GM19099 (cell line): ENCODE data around the gene CLINT1.

Experiments
- POLR2A ChIP-seq: IDR thresholded peaks from 3 replicates; pipeline ENCODE4 v1.6.1; 2011; ENCODE audit warnings: low read depth; ENCODE audit not compliant: insufficient read length; ENCODE audit errors: extremely low read depth

The CLINT1 gene

DNA sequence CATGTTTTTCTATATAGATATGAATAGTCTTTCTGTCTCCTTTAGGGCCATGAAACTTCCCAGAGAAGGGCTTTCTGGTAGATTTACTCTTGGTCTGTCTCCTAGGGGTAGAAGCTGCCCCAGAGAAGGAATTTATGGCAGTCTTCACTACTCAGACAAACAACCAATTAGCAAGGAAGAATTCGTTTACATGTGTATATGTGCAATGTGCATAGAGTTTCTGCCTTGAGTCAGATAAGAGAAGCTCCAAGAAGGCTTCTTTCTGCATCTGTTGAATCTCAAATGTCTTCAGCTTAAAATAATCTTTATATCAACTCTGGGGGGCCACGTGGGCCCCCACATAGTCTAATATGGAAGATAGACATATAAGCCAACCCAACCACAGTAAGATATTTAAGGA, 7.6 kb upstream of the CLINT1 start:
- no peak for TF ChIP-seq POLR2A

DNA sequence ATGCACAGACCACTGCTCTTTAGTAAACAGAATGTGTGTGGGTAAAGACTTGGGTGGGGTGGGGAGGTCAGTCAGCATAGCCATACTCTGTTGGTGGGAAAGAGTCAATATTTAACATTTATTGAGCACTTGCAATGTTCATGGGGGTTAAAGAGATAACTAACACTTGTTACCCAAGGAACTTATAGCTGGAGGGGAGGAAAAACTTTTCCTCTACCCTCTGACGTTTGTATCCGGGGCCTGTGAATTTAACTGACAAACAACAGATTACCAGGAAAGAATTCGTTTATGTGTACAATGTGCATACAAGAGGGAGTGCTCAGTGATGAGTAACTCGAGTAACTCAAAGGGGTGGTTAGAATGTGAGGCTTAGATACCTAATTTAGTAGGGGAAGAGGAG, 6.8 kb upstream of the CLINT1 start:
- no peak for TF ChIP-seq POLR2A

DNA sequence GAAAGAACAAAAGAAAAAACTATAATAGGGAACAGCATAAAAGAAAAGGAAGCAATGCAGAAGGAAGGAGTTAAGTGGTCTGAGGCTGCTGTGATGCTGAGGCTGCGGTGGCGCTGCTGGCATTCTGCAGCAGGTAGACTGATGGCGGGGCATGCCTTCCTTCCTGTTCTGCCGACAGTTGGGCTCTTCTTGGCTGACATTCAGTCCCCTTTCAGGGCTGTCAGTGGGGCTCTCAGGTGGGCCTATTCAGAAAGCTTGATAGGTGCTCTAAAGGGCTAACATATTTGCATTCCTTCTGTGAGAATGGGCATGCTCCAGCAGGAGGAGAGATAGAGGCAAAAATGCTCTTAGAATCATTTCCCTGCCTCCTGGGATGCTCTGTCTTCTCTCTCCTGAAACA, 5.1 kb upstream of the CLINT1 start:
- no peak for TF ChIP-seq POLR2A

DNA sequence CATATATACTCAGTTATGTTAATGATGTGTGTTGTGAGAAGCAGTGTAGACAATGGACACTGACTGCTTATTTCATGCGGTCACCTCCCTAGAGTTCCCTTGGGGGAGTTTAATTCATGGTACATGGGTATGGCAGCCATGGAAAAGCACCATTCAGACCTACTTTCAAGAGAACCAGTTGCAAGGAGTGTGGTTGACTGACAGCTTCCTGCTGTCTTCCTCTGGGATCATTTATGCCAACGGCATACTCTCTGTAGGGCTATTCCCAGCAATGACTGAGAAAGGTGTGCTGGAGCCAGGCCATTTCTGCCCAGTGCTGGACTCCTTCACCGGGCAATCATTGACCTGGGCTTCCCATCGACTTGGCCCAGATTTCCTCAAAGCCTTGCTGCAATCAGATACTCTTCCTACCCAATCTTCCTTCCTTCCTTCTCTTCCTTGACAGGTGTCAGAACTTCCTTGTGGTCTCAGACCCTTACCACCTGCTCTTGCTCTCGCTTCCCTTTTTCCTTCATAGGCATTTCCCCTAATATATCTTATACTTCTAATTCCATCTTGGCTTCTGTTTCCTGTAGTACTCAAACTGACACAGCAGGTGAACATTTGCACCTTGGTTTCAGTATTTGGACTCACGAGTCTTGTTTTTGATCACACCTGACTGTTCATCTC, 3.4 kb upstream of the CLINT1 start:
- no peak for TF ChIP-seq POLR2A

DNA sequence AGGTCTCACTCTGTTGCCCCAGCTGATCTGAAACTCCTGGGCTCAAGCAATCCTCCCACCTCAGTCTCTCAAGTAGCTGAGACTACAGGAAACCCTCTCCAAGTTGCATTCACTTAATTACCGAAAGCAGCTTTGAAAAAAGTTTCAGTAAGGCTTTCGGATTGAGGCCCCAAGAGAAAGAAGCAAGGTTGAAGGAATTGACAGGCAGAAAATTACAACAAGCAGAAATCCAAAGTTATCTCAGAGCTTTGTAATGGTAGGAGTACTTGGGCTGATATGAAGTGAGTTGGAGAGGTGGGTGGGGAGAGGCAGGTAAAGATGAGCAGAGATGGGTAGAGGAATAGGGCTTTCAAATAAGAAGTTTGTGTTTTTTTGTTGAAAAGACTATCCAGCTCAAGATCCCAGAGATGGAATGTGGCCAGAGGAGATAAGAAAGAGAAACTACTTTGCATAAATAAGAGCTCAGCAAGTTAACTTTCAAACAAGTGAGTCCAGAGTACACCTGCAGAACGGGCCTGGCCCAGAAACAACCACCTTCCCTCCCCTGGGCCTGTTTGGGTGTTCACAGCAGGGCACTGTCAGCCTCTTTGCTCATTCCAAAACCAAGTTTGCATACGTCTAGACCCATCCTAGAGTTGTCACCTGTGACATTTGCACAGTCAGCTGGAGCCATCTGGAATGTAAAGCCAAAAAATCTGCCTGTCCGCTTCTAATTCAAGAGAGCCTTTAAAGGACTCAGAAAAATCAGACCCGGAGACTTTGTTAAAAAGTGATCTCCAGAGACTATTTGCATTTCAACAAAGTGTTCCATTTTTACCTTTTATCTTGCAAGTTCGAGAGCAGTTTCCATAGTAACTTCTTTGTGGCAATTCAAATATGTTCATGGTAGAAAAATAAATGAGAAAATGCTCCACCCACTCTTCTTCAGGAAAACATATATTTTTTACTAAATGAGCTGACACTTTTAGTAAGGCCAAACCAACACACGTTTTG, 2.2 kb upstream of the CLINT1 start:
- no peak for TF ChIP-seq POLR2A

DNA sequence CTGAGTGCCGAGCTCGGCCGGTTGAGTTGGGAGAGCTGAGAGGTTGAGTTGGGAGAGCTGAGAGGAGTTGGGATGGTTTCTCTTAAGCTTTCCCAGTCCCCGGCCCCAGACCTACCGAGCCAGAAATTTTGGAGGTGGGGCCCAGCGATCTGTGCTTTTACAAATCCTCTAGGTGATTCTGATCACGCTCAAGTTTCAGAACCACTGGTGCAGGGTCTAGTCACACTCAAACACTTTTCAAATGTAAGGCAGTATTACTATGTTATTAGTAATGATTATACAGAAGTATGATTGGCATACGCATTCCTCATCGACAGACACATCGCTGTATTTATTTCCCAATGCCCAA, 256 bp upstream of the CLINT1 start:
- TF ChIP-seq POLR2A = no peak

DNA sequence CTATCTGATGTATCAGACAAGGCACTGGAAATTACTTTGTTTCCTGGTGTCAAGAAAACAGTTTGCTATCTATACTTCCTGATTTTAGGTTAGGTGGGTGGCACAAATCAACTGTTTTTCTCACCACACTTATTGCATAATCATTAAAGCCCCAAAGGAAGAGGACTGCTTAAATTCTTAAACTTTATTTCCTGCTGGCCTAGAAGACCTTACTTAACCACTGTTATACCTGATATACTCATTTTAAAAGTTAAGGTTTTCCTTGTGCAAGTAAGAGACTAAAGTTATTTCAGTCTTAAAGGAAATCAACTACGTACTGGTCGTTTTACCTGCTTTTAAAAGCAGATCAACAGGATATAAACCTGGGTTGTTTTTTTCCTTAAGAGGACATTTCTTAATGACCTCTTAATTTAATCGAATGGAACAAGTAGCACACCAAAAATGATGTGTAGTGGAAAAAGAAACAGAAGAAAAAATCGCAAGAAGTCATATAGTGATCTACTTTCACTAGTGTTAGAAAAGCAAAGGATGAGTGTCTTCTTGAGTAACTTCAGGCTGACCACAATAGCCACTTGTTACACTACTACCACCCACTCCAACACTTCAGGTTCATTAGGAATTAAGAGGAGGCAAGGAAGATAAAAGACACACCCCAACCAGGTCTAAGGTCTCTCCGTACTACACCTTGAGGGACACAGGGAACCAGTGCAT, 974 bp downstream of the CLINT1 start:
- TF ChIP-seq POLR2A = no peak

DNA sequence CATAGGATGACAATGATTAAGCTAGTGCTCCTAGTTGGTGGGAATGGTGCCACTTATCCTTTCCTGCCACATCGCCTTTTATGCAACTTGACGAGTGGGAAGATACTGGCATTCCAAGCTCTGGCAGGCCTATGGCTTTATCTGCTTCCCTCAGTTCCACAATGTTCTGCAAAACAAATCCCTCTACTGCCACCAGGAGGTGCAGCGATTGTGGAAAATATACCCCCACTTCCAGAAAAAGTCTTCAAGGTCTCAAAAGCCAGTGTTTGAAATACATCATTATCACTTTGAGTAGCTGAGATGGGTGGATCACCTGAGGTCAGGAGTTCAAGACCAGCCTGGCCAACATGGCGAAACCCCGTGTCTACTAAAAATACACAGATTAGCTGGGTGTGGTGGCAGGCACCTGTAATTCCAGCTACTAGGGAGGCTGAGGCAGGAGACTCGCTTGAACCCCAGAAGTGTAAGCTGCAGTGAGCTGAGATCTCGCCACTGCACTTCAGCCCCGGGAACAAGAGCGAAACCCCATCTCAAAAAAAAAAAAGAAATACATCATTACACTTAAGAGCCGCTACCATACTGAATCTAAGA, 3.4 kb downstream of the CLINT1 start:
- no peak for TF ChIP-seq POLR2A

DNA sequence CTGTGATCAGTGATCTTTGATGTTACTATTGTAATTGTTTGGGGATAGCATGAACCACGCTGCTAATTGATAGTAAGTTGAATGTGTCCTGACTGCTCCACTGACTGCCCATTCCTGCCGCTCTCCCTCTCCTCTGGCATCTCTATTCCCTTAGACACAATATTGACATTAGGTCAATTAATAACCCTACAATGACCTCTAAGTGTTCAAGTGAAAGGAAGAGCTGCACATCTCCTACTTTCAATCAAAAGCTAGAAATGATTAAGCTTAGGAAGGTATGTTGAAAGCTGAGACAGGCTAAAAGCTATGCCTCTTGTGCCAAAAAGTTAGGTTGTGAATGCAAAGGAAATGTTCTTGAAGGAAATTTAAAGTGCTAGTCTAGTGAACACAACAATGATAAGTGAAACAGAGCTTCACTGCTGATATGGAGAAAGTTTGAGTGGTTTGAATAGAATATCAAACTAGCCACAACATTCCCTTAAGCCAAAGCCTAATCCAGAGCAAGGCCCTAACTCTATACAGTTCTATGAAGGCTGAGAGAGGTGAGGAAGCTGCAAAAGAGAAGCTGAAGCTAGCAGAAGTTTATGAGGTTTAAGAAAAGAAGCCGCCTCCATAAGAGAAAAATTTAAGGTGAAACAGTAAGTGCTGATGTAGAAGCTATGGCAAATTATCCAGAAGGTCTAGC, 12.9 kb downstream of the CLINT1 start:
- TF ChIP-seq POLR2A = no peak

DNA sequence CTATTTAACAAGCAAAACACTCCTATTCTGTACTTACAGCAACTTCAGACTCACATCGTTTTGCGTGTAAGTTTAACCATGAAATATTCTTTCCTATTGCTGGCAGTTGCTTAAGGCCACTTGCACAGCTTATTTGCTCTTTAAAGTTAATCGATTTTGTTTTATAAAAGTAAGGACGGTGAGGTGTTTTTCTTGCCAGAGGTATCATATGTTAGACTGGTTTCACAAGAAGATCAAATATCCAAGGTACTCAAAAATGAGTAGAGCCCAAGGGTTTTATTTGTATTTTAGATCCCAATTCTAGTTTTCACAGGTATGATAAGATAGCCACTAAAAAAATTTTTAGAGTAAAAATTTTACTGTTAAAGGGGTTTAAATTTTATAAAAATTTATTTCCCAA, 16.2 kb downstream of the CLINT1 start:
- no peak for TF ChIP-seq POLR2A

DNA sequence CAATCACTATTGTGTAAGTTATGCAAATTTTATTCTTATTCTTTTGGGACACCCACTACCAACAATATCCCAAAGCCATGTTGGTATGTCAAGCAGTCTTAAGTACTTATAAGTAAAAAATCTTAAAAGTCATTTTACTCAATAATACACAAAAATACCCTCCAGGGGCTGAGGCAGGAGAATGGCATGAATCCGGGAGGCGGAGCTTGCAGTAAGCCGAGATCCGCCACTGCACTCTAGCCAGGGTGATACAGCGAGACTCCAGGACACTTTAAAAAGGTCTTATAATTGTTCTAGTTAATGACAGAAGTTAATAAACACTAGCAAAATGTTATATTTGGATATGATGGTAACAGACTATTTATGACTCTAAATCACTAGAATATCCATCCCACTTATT, 16.8 kb downstream of the CLINT1 start:
- TF ChIP-seq POLR2A = no peak

DNA sequence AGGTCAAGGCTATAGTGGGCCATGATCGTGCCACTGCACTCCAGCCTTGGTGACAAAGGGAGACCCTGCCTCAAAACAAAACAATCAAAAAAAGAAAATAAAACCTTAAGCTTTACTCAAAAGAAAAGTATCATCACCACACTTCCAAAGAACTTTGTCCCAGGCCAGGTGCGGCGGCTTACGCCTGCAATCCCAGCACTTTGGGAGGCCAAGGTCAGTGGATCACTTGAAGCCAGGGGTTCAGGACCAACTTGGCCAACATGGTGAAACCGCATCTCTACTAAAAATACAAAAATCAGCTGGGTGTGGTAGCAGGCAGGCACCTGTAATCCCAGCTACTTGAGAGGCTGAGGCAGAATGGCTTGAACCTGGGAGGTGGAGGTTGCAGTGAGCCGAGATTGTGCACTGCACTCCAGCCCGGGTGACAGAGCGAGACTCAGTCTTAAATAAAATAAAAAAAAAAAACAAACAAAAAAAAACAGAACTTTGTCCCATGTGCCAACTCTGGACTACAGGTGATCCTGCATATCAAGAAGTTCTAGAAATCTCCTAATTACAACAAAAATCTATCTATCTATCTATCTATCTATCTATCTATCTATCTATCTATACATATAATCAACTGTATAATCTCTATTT, 19.7 kb downstream of the CLINT1 start:
- no peak for TF ChIP-seq POLR2A

DNA sequence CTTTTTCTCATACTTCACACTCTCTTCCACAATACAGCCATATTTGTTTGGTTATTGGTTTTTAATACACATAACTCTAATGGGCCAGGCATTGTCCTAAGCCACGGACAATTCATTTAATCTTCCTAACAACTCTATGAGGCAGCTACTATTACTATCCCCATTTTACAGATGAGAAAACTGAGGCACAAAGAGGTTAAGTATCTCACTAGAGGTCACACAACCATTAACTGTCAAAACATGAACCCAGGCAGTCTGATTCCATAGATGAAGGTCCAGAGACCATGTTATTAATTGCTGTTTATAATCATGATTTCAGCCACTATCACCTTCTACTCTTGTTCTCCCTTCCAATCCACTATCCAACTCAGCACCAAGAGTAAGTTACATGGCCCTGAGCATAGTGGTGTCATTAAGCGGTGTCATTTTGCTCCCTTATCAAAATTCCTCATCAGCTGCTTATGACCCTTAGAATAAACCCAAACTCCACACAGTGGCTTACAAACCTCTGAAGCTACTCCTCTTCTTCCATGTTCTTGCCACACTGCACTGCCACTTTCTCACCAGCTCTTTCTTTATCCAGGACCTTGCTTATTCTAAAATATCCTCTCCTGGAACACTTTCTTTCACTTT, 22.7 kb downstream of the CLINT1 start:
- no peak for TF ChIP-seq POLR2A

DNA sequence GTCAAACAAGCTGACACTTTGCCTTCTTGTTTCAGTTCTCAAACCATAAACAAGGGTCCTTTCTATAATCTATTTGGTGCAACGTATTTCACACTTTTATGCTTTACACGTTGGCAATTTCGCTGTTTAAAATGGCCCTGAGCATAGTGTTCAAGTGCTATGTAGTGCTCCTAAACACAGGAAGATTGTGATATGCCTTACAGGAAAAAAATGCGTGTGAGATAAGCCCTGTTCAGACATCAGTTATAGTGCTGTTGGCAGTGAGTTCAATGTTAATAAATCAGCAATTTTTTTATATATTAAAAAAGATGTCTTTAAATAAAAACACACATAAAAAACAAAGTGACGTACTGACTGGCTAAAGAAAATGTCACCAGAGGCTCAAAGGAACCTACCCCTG, 23.9 kb downstream of the CLINT1 start:
- no peak for TF ChIP-seq POLR2A

DNA sequence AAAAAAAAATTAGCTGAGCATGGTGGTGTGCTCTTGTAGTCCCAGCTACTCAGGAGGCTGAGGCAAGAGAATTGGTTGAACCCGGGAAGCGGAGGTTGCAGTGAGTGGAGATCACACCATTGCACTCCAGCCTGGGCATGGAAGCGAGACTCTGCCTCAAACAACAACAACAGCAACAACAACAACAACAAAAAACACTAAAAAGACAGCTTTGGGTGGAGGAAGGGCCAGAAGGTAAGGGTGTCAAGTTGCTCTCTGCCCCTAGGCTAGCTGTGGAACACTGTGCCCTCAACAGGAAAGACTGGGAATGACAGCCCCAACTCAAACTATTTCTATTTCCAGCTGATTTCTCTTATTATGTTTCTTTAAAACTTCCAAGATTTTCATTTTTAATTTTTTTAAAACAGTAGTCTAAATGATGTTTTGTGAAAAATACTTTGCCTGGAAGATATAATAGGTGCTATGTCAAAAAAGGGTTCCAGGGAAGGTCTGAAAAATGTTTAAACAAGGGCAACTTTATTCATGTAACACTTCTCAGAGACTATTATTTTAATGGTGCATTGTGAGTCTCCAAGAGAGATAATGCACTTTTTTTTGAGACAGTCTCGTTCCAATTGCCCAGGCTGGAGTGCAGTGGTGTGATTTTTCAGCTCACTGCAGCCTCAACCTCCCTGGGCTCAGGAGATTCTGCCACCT, 29.9 kb downstream of the CLINT1 start:
- TF ChIP-seq POLR2A = no peak
